SIG-M5 treated with dmso at 0.1 percent for 504 hours (cell line): ENCODE results near the gene CCNA2.

Experiments
- DNase-seq: peaks from one replicate; lab custom pipeline; 2025; ENCODE audit not compliant: unreplicated experiment; lab: John Stamatoyannopoulos, UW

Gene CCNA2

GRCh38 chr4:121806411-121806810 is 17.3 kb downstream of the CCNA2 start:
- DNase-seq = no peak

- no peak for DNase-seq
Observed at GRCh38 chr4:121801715-121802075, 22.0 kb downstream of the CCNA2 start.

- DNase-seq = peak; percentile 91
Observed at GRCh38 chr4:121800961-121801714, 22.5 kb downstream of the CCNA2 start, which contains the start of gene EXOSC9. Gene EXOSC9, plus strand, starts transcription at chr4:121801323. Its CDS starts 102 bp downstream, at chr4:121801425.

- no peak for DNase-seq
Observed at GRCh38 chr4:121800638-121800960, 23.1 kb downstream of the CCNA2 start.

- no peak for DNase-seq
Observed at GRCh38 chr4:121799867-121800501, 23.7 kb downstream of the CCNA2 start.

- DNase-seq = no peak
Observed at GRCh38 chr4:121799208-121799823, 24.4 kb downstream of the CCNA2 start.

- no peak for DNase-seq
Observed at GRCh38 chr4:121796283-121796682, 27.4 kb downstream of the CCNA2 start.

GRCh38 chr4:121794505-121795188 is 29.0 kb downstream of the CCNA2 start:
- DNase-seq = no peak

- no peak for DNase-seq
Observed at GRCh38 chr4:121792966-121793365, 30.7 kb downstream of the CCNA2 start.

- DNase-seq = no peak
Observed at GRCh38 chr4:121791481-121791880, 32.2 kb downstream of the CCNA2 start.

- no peak for DNase-seq
Observed at GRCh38 chr4:121790976-121791375, 32.7 kb downstream of the CCNA2 start.

- no peak for DNase-seq
Observed at GRCh38 chr4:121789960-121790829, 33.5 kb downstream of the CCNA2 start.

- no peak for DNase-seq
Observed at GRCh38 chr4:121789455-121789854, 34.2 kb downstream of the CCNA2 start.

- no peak for DNase-seq
Observed at GRCh38 chr4:121788896-121789295, 34.8 kb downstream of the CCNA2 start.

GRCh38 chr4:121786221-121786620 is 37.5 kb downstream of the CCNA2 start:
- no peak for DNase-seq

- DNase-seq = no peak
Observed at GRCh38 chr4:121785479-121785878, 38.2 kb downstream of the CCNA2 start.

GRCh38 chr4:121784975-121785374 is 38.7 kb downstream of the CCNA2 start:
- no peak for DNase-seq

GRCh38 chr4:121784401-121784800 is 39.3 kb downstream of the CCNA2 start:
- DNase-seq = no peak

GRCh38 chr4:121783210-121783609 is 40.5 kb downstream of the CCNA2 start:
- peak; percentile 13 for DNase-seq

GRCh38 chr4:121778991-121779628 is 44.6 kb downstream of the CCNA2 start:
- DNase-seq = no peak
